ENCODE measurements around the gene ANP32B. TPM values are rescaled to one million over a fixed set of nuclear protein-coding genes. Genes with fewer than 3 reads are reported as not detected.

ANP32B gene
- total and polyA plus RNA-seq, 2 experiments from 2014 or later: 15.4 to 64.3 TPM

- 84% methylated on average over 6 of the region's 6 CpGs for WGBS (ENCODE audit: low lambda C conversion rate, missing lambda C conversion rate)
- no peaks in the 10 kb centered on the region for H4K20me1 ChIP-seq (ENCODE audit: insufficient read depth, poor library complexity, severe bottlenecking)
- no peaks in the 10 kb centered on the region for H3K4me1 ChIP-seq (ENCODE audit: insufficient read depth)
- H3K36me3 ChIP-seq (replicated peaks; ENCODE audit: insufficient read depth, low read depth): no peaks in the 10 kb centered on the region
- H3K79me2 ChIP-seq: no peaks in the 10 kb centered on the region
- H3K9me2 ChIP-seq (replicated peaks; ENCODE audit: insufficient read depth): no peaks in the 10 kb centered on the region
- no peak overlapping the region for H3K27ac ChIP-seq
- H3K9me3 ChIP-seq (ENCODE audit: low read depth): no peaks in the 10 kb centered on the region
- DNase-seq (ENCODE audit: low spot score): no peak
- TF ChIP-seq CTCF (IDR thresholded peaks at IDR 0.05; ENCODE audit: poor library complexity) (no peak), EZH2 (IDR thresholded peaks at IDR 0.05; ENCODE audit: borderline replicate concordance) (no peak), EZH2phosphoT487 (IDR thresholded peaks at IDR 0.05; ENCODE audit: low read depth, severe bottlenecking, unreplicated experiment) (no peak)
- no peak overlapping the region for H3K4me2 ChIP-seq
- H3K4me3 ChIP-seq: no peak overlapping the region
- H3K27me3 ChIP-seq: no peaks in the 10 kb centered on the region
- no peak overlapping the region for H2AFZ ChIP-seq
These were observed 62.4 kb downstream of the ANP32B start for GRCh38 chr9:98045234-98046179.

GRCh38 chr9:98046180-98046543, 63.0 kb downstream of the ANP32B start:
- no peak overlapping the region for H3K27ac ChIP-seq
- TF ChIP-seq EZH2 (IDR thresholded peaks at IDR 0.05; ENCODE audit: borderline replicate concordance) (no peak), CTCF (IDR thresholded peaks at IDR 0.05; ENCODE audit: poor library complexity) (no peak), EZH2phosphoT487 (IDR thresholded peaks at IDR 0.05; ENCODE audit: low read depth, severe bottlenecking, unreplicated experiment) (no peak)
- no peak for DNase-seq (ENCODE audit: low spot score)
- H3K27me3 ChIP-seq: no peaks in the 10 kb centered on the region
- no peak overlapping the region for H3K4me3 ChIP-seq
- no peaks in the 10 kb centered on the region for H3K4me1 ChIP-seq (ENCODE audit: insufficient read depth)
- H4K20me1 ChIP-seq (ENCODE audit: insufficient read depth, poor library complexity, severe bottlenecking): no peaks in the 10 kb centered on the region
- no peak overlapping the region for H3K4me2 ChIP-seq
- H3K9me2 ChIP-seq (replicated peaks; ENCODE audit: insufficient read depth): no peaks in the 10 kb centered on the region
- H3K9me3 ChIP-seq (ENCODE audit: low read depth): no peaks in the 10 kb centered on the region
- no peaks in the 10 kb centered on the region for H3K79me2 ChIP-seq
- 95% methylated on average over 9 of the region's 9 CpGs for WGBS (ENCODE audit: low lambda C conversion rate, missing lambda C conversion rate)
- no peak overlapping the region for H2AFZ ChIP-seq
- H3K36me3 ChIP-seq (replicated peaks; ENCODE audit: insufficient read depth, low read depth): no peaks in the 10 kb centered on the region

GRCh38 chr9:98047002-98047401, 63.9 kb downstream of the ANP32B start:
- no peaks in the 10 kb centered on the region for H4K20me1 ChIP-seq (ENCODE audit: insufficient read depth, poor library complexity, severe bottlenecking)
- no peak for TF ChIP-seq EZH2 (IDR thresholded peaks at IDR 0.05; ENCODE audit: borderline replicate concordance)
- TF ChIP-seq CTCF (IDR thresholded peaks at IDR 0.05; ENCODE audit: poor library complexity): no peak
- TF ChIP-seq EZH2phosphoT487 (IDR thresholded peaks at IDR 0.05; ENCODE audit: low read depth, severe bottlenecking, unreplicated experiment): no peak
- no peaks in the 10 kb centered on the region for H3K27me3 ChIP-seq
- H3K4me3 ChIP-seq: no peak overlapping the region
- no peaks in the 10 kb centered on the region for H3K9me2 ChIP-seq (replicated peaks; ENCODE audit: insufficient read depth)
- no peaks in the 10 kb centered on the region for H3K79me2 ChIP-seq
- no peaks in the 10 kb centered on the region for H3K9me3 ChIP-seq (ENCODE audit: low read depth)
- no peak overlapping the region for H3K27ac ChIP-seq
- H3K36me3 ChIP-seq (replicated peaks; ENCODE audit: insufficient read depth, low read depth): no peaks in the 10 kb centered on the region
- WGBS (ENCODE audit: low lambda C conversion rate, missing lambda C conversion rate): 91% methylated on average over 5 of the region's 5 CpGs
- DNase-seq (ENCODE audit: low spot score): no peak
- H3K4me2 ChIP-seq: no peak overlapping the region
- H3K4me1 ChIP-seq (ENCODE audit: insufficient read depth): no peaks in the 10 kb centered on the region
- H2AFZ ChIP-seq: no peak overlapping the region

Measured in hepatocyte (in vitro differentiated cells).